ENCODE measurements around the gene SERPIND1.

- no peak for TF ChIP-seq EZH2 (IDR thresholded peaks at IDR 0.05; ENCODE audit: borderline replicate concordance, insufficient read depth, low read depth, low read length, poor library complexity, severe bottlenecking)
- no peak for TF ChIP-seq CTCF (IDR thresholded peaks at IDR 0.05)
Measured at GRCh38 chr22:20794650-20795413, 20.9 kb downstream of the SERPIND1 start.
